MM.1S (cell line): ENCODE data around the gene GNA14.

Experiments
- EZH2 ChIP-seq: fragments of 300-600 bp; sonication (generic); optimal IDR thresholded peaks from 2 replicates; pipeline ENCODE3; 2017; ENCODE audit warnings: low read depth, mild to moderate bottlenecking, antibody characterized with exemption, low read length, mixed read lengths
- EZH2phosphoT487 ChIP-seq: fragments of 300-600 bp; sonication (generic); IDR thresholded peaks from 2 replicates; pipeline ENCODE4 v1.6.1; 2018; ENCODE audit warnings: antibody characterized with exemption, low read length
- TF ChIP-seq, protein P1 (sequence below): fragments of 300-600 bp; sonication (generic); IDR thresholded peaks from 2 replicates; pipeline ENCODE4 v1.5.1; 2016; ENCODE audit warnings: antibody characterized with exemption, low read length, mixed read lengths

DNA sequence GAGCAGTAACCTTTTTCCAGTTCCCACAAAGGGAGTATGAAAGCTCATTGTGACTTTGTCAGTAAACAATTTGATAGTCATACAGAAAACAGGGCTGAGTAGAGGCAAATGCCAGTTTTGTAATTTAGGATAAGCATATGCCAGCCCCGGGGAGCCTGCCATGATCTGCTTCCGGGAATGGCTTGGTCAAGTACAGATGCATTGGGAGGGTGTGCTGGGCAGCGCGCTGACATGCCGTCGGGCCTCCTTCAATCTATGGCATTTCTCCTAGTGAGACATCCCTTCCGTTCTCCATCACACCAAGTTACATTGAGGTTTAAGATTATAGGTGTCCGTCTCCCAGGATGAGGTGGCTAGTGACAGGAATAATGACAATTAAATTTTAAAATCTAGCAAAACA lies 48.6 kb downstream of the GNA14 start:
- TF ChIP-seq EZH2: no peak
- TF ChIP-seq, protein P1, sequence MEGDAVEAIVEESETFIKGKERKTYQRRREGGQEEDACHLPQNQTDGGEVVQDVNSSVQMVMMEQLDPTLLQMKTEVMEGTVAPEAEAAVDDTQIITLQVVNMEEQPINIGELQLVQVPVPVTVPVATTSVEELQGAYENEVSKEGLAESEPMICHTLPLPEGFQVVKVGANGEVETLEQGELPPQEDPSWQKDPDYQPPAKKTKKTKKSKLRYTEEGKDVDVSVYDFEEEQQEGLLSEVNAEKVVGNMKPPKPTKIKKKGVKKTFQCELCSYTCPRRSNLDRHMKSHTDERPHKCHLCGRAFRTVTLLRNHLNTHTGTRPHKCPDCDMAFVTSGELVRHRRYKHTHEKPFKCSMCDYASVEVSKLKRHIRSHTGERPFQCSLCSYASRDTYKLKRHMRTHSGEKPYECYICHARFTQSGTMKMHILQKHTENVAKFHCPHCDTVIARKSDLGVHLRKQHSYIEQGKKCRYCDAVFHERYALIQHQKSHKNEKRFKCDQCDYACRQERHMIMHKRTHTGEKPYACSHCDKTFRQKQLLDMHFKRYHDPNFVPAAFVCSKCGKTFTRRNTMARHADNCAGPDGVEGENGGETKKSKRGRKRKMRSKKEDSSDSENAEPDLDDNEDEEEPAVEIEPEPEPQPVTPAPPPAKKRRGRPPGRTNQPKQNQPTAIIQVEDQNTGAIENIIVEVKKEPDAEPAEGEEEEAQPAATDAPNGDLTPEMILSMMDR: no peak
- TF ChIP-seq EZH2phosphoT487: no peak
